ES-I3 (cell line): ENCODE data around the gene PML.

Source experiments
- H3K36me3 ChIP-seq: 2 replicates; pipeline ENCODE4 v1.6.1; 2013; ENCODE audit warnings: mild to moderate bottlenecking, low read length, control low read depth, moderate library complexity; ENCODE audit not compliant: insufficient read depth
- H3K4me1 ChIP-seq: 2 replicates; pipeline ENCODE4 v1.6.1; 2013; ENCODE audit warnings: mild to moderate bottlenecking, control low read depth, low read length; ENCODE audit not compliant: insufficient read depth
- H3K9ac ChIP-seq: 2 replicates; pipeline ENCODE4 v1.6.1; 2013; ENCODE audit warnings: low read depth, mild to moderate bottlenecking, low read length, moderate library complexity
- H3K9me3 ChIP-seq: 2 replicates; pipeline ENCODE4 v1.6.1; 2013; ENCODE audit warnings: mild to moderate bottlenecking, low read length, moderate library complexity; ENCODE audit not compliant: control insufficient read depth, insufficient read depth

Gene PML

DNA sequence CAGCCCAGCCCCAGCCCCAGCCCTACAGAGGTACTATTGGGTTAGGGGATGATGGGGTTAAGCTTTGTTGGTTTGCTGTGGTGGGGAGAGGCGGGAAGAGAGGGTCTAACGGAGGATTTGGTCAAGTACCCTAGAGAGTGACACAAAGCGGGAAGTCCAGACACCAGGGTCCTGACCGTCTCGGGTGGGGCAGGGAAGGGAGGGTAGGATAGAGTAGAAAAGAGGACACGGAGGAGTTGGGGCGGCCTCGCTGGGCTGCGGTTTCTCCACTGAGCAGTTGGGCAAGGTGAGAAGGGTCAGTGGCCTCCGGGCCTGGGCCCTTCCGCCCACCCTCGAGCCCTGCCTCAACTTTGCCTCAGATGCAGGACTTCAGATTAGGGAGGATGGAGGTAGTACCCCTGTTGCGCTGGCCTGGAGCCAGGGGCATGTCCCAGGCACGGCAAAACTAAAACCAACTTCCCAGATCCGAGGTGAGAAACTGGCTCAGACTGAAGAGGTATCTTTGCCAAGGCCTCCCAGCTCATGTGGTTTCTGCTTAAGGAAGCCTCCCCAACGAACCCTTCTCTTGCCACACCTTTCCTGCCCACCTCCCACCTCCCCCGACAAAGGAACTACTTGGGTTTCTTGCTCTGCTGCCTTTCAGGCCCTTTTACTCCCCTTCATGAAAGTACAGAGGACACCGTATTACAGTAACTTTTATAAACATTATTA lies 551 bp downstream of the PML start:
- no peaks in the 10 kb centered on the region for H3K9me3 ChIP-seq
- peak overlapping the region; percentile 70 for H3K9ac ChIP-seq
- H3K4me1 ChIP-seq: peaks cover 8% of the 10 kb centered on the region; the same call in 1 of the 2 replicates
- peaks cover 11% of the 10 kb centered on the region; the same call in 1 of the 2 replicates for H3K36me3 ChIP-seq

DNA sequence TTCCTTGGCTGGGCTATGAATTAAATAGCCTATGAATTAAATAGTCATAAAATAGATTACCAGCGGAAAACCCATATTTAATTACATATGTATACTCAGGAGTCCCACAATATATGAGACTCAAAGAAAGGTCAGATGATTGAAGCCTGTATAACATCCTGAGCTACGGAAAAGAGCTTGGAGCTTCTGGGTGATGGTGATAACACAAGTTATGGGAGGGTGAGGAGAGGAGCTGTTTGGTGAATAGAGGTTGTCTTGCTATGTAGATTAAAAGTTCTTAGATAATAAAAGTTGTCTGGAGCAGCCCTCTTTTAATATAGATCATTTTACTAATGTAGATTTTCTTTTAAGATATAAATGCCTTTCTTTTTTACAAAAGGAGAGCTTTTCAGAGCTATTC lies 1.8 kb downstream of the PML start:
- Histone ChIP-seq H3K36me3 (peaks cover 11% of the 10 kb centered on the region; the same call in 1 of the 2 replicates), H3K4me1 (peaks cover 6% of the 10 kb centered on the region; the same call in 1 of the 2 replicates), H3K9ac (no peak overlapping the region), H3K9me3 (no peaks in the 10 kb centered on the region)

DNA sequence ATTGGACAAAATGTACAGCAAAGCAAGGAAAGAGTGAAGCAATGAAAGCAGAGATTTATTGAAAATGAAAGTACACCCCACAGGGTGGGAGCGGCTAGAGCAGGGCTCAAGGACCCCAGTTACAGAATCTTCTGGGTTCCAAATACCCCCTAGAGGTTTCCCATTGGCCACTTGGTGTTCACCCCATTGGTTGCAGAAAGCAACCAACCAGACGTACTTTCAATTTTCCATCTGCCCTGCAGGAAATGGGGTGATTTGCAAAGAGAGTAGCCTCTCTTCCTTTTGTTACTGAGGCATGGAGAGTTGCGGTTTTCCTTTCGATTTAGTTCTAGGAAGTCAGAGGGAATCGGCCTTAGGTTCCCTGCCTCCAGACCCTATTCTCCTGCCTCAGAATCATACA lies 2.4 kb downstream of the PML start:
- H3K9me3 ChIP-seq: no peaks in the 10 kb centered on the region
- H3K36me3 ChIP-seq: peaks cover 11% of the 10 kb centered on the region; the same call in 1 of the 2 replicates
- H3K4me1 ChIP-seq: 0 out of 2 replicates have a peak, but pooled peaks cover 2% of the 10 kb centered on the region
- no peak overlapping the region for H3K9ac ChIP-seq

DNA sequence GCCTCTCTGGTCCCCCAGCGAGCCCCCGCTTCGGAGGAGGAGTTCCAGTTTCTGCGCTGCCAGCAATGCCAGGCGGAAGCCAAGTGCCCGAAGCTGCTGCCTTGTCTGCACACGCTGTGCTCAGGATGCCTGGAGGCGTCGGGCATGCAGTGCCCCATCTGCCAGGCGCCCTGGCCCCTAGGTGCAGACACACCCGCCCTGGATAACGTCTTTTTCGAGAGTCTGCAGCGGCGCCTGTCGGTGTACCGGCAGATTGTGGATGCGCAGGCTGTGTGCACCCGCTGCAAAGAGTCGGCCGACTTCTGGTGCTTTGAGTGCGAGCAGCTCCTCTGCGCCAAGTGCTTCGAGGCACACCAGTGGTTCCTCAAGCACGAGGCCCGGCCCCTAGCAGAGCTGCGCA lies 3.5 kb downstream of the PML start:
- Histone ChIP-seq H3K9me3 (no peaks in the 10 kb centered on the region), H3K36me3 (peaks cover 11% of the 10 kb centered on the region; the same call in 1 of the 2 replicates), H3K9ac (no peak overlapping the region), H3K4me1 (0 out of 2 replicates have a peak, but pooled peaks cover 2% of the 10 kb centered on the region)

DNA sequence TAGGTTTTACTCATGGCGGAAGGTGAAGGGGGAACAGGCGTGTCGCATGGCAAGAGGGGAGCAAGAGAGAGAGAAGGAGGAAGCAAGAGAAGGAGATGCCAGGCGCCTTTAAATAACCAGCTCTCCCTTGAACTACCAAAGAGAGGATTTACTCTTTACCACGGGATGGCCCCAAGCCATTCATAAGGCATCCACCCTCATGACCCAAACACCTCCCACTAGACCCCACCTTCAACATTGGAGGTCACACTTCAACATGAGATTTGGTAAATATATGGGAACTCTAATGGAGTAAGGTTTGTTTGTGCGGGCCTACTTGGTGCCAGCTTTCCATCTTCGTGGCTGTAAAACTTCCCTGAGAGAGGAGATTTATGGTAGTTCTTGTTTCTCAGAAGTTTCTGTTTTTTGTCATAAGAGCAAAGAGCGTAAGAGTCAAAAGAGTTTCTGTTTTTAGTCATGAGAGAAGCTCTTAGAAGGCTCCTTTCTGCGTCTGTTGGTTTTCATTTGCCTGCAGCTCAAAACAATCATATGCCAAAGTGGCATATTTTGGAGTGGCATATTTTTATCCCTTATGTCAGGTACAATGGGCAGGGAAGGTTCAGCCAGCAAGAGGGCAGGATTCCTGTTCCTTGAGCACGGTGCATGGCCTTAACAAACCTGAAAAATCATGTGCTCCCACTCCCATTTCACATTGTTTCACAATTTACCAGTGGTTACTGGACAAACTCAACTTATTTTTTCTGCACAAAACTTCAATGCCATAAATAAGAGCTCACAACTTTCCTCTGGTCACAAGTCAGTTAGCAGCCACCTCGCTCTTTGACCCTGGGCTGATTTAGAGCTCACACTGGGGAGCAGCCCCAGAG lies 12.5 kb downstream of the PML start:
- no peaks in the 10 kb centered on the region for H3K9me3 ChIP-seq
- H3K9ac ChIP-seq: no peak overlapping the region
- H3K4me1 ChIP-seq: no peaks in the 10 kb centered on the region
- peaks cover 5% of the 10 kb centered on the region; the same call in 1 of the 2 replicates for H3K36me3 ChIP-seq

DNA sequence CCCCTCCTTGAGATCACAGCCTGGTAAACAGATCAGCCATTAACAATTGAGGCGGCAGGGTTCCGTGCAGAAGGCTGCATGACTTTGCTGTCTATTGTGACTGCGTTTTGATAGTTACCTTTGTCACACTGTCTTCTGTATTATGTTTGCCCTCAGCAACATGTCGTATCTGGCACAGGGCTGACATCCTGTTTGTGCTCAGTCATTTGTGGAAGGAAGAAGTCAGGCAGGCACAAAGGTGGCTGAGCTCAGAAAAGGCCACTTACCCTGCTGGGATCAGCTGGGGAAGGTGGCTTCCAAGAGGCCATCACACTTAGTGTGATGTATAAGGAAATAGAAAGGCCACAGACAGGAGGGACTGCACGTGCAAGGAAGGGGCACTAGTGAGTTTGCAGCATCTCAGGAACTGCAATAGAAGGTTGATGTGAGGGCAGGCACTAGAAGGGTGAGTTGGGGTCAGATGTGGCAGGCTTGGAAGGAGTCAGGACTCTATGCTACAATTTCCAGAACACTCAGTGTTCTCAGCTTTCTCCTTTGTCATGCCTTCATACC lies 13.4 kb downstream of the PML start:
- peaks cover 5% of the 10 kb centered on the region; the same call in 1 of the 2 replicates for H3K36me3 ChIP-seq
- H3K4me1 ChIP-seq: no peaks in the 10 kb centered on the region
- no peaks in the 10 kb centered on the region for H3K9me3 ChIP-seq
- H3K9ac ChIP-seq: no peak overlapping the region

DNA sequence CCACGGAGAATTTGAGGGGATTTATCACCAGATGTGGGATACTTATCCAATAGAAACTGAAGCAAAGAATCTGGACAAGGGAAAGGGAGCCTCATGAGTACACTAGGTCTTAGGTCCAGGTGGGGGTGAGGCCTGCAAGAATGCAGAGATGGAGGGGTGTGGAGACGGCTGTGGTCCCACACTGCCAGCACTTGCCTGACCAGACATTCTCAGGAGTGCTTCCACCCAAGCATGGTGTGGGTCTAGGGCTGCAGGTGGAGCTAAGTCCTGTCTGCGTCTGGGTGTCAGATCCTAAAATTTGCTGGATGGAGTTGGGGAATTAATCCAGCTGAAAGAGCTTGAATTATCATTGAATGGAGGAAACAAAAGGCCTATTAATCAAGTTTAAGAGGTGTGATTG lies 14.4 kb downstream of the PML start:
- H3K36me3 ChIP-seq: peaks cover 5% of the 10 kb centered on the region; the same call in 1 of the 2 replicates

DNA sequence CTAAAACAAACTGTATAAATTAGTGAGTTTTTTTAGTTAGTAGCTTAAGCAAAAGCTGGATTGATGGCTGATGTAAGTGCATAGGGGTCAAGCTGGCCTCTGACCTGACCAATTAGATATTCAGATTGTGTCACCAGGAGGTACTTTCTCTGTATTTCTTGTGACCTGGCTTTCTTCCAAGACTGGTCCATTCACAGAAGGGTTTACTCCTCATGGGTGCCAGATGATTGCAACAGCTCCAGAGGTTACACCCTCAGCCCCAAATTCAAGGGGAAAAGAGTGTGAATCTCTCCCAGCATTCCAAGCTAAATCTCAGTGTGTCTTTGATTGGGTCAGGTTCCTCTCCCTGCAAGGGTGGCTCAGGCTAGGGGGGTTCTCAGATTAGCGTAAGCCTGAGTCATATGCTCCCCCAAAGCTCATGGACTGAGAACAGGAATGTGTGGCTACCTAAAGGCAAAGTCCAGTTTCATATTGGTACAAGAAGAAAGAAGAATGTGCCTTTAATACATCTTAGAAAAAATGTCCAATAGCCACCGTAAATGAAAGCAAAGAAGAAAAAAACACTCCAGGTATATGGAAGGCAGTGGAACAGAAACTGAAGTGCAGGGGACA lies 16.5 kb downstream of the PML start:
- Histone ChIP-seq H3K4me1 (no peaks in the 10 kb centered on the region), H3K9me3 (no peaks in the 10 kb centered on the region), H3K36me3 (peaks cover 5% of the 10 kb centered on the region; the same call in 1 of the 2 replicates), H3K9ac (no peak overlapping the region)

More for the DNA sequence above, 14.4 kb downstream of the PML start:
- Histone ChIP-seq H3K4me1 (no peaks in the 10 kb centered on the region), H3K9ac (no peak overlapping the region), H3K9me3 (no peaks in the 10 kb centered on the region)

DNA sequence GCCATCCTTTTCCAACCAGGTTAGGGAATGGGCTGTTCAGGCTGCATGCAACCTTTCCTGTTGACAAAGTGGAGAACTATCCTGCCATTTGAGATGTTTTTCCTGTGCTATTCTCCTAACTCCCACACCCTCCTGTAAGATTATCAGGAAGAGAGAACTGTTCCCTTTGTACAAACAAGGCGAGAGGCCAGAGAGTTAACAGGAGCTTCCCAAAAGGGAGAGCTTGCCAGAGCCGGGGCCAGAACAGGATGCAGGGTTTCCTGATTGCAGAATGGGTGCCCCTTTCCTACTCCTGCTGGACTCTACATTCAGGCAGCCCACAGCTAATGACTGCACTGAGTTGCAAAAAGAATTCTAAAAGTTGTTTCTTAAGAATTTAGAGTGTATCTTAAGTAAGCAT lies 17.1 kb downstream of the PML start:
- peaks cover 5% of the 10 kb centered on the region; the same call in 1 of the 2 replicates for H3K36me3 ChIP-seq
- H3K9me3 ChIP-seq: no peaks in the 10 kb centered on the region
- H3K4me1 ChIP-seq: no peaks in the 10 kb centered on the region
- no peak overlapping the region for H3K9ac ChIP-seq

DNA sequence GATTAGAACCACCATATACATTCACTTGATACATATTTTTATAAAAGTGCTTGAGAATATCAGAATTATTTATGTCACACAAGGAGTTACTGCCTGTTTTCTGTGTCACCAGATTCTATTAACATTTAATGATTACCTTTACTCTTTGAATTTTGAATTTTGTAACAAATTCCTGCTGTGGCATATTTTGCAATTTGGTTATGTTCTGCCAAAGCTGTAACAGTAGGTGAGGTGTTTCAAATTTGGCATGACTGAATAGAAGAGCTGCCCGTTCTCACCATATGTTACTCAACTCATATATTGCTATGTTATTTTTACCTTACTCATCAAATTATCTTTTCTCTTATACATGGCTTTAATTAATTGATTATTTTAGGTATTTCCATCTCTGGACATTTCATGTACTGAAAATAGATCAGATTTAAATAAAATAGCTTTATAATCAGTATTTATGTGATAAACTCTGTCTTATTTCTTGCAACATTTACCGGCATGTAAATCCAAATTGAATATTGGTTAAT lies 18.9 kb downstream of the PML start:
- no peak overlapping the region for H3K9ac ChIP-seq
- no peaks in the 10 kb centered on the region for H3K4me1 ChIP-seq
- peaks cover 5% of the 10 kb centered on the region; the same call in 1 of the 2 replicates for H3K36me3 ChIP-seq
- H3K9me3 ChIP-seq: no peaks in the 10 kb centered on the region

DNA sequence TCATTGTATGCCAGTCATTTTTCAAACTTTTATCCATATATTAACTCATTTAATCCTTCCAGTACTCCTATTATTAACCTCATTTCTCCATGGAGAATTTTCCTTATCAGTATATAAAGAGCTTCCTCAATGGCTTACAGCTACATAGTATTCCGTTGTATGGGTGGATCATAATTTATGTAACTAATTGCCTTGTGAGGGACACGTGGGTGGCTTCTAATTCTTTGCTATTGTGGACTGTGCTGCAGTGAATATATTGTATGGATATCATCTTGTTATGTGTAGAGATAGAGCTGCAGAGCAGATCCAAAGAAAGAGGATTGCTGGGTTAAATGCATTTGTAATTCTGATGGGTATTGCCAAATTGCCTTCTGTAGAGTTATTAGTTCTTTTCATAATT lies 25.2 kb downstream of the PML start:
- no peaks in the 10 kb centered on the region for H3K9me3 ChIP-seq
- no peak overlapping the region for H3K9ac ChIP-seq
- no peaks in the 10 kb centered on the region for H3K4me1 ChIP-seq
- H3K36me3 ChIP-seq: no peaks in the 10 kb centered on the region

DNA sequence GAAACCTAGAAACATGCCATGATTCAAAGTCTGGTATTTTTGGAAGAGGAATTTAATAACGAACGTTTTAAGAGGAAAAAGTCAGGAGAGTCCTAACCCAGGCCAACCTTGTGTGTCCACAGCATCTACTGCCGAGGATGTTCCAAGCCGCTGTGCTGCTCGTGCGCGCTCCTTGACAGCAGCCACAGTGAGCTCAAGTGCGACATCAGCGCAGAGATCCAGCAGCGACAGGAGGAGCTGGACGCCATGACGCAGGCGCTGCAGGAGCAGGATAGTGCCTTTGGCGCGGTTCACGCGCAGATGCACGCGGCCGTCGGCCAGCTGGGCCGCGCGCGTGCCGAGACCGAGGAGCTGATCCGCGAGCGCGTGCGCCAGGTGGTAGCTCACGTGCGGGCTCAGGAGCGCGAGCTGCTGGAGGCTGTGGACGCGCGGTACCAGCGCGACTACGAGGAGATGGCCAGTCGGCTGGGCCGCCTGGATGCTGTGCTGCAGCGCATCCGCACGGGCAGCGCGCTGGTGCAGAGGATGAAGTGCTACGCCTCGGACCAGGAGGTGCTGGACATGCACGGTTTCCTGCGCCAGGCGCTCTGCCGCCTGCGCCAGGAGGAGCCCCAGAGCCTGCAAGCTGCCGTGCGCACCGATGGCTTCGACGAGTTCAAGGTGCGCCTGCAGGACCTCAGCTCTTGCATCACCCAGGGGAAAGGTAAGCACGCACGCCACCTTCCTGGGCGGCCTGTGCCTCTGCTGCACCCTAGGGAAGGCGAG lies 28.4 kb downstream of the PML start:
- Histone ChIP-seq H3K36me3 (no peaks in the 10 kb centered on the region), H3K9ac (no peak overlapping the region)

DNA sequence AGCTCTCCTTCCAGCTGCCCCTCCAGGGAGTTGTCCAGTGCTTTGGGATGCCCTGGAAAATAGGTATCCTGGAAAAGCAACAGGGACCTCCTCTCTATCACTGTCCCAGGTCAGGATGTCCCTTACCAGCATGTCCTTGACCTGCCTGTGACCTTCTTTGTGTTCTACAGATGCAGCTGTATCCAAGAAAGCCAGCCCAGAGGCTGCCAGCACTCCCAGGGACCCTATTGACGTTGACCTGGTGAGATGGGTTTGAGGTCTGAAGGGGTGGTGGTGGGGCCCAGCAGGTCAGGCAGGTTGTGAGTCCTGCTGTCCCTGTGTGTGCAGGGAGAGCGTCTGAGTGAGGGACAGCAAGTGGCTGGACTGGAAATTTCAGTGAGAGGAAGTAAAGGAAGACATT lies 30.2 kb downstream of the PML start:
- Histone ChIP-seq H3K4me1 (no peaks in the 10 kb centered on the region), H3K9ac (no peak overlapping the region), H3K9me3 (no peaks in the 10 kb centered on the region), H3K36me3 (no peaks in the 10 kb centered on the region)

More for the DNA sequence above, 28.4 kb downstream of the PML start:
- Histone ChIP-seq H3K9me3 (no peaks in the 10 kb centered on the region), H3K4me1 (no peaks in the 10 kb centered on the region)
